HUES64 (cell line): Measurements from ENCODE around the gene PLSCR3.
"Not testable (repeated sequence)": the region's sequence is repeated elsewhere in the genome, so short reads cannot be mapped to it uniquely, and the experiment has no call there.

Source experiments
- H3K27ac ChIP-seq: 2 replicates; pipeline ENCODE4 v1.7.0; 2013; ENCODE audit warnings: low read depth, low read length, inconsistent platforms
- H3K27me3 ChIP-seq: 2 replicates; pipeline ENCODE4 v1.6.1; 2013; ENCODE audit warnings: mild to moderate bottlenecking, low read length; ENCODE audit not compliant: insufficient read depth
- H3K36me3 ChIP-seq: 2 replicates; pipeline ENCODE4 v1.6.1; 2013; ENCODE audit warnings: mild to moderate bottlenecking, low read length; ENCODE audit not compliant: insufficient read depth
- H3K4me1 ChIP-seq: 2 replicates; pipeline ENCODE4 v1.6.1; 2013; ENCODE audit warnings: mild to moderate bottlenecking, low read length, moderate library complexity; ENCODE audit not compliant: insufficient read depth
- H3K4me3 ChIP-seq: 2 replicates; pipeline ENCODE4 v1.5.1; 2013; ENCODE audit warnings: mild to moderate bottlenecking, low read length, moderate library complexity
- H3K9ac ChIP-seq: 2 replicates; pipeline ENCODE4 v1.6.1; 2013; ENCODE audit warnings: mild to moderate bottlenecking, low read depth, low read length
- H3K9me3 ChIP-seq: 2 replicates; pipeline ENCODE4 v1.6.1; 2013; ENCODE audit warnings: low read depth, low read length; ENCODE audit not compliant: insufficient read depth
- WGBS: fragments of 150-250, 120-280 bp; methylation state at CpG from one replicate; pipeline ENCODE4 v1.1.7; 2013; ENCODE audit warnings: missing lambda C conversion rate; 5-methylcytosine and 5-hydroxymethylcytosine counted together

PLSCR3 gene

DNA sequence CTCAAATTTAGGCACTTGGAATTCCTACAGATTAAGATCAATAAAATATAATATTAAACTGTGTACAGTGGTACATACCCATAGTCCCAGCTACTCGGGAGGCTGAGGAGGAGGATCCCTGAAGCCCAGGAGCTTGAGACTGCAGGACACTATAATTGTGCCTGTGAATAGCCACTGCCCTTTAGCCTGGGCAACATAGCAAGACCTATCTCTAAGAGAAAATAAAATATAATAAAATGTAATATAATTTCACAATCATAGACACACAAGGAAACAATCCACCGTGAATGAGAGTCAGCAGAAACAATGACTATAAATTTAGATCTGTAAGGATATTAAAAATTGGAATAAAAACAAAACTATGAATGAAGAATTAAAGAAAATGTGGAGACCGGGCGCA is 23.5 kb downstream of the PLSCR3 start:
- H3K9me3 ChIP-seq, result no peaks in the 10 kb centered on the region

DNA sequence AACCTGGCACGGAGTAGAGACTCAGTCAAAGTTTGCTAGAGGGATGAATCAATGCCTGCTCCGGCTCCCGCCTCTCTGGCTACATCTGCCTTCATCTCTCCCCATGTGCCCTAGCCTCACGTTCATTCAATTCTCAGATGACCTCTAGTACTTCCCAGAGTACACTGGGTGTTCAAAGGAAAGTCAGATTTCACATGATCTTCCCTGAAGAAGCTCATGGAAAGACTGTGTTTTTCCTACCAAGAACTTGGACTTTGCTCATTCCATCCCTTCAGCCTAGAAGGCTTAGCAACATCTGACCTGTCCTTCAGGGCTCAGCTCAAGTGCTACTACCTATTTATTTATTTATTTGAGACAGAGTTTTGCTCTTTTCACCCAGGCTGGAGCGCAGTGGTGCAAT is 24.5 kb downstream of the PLSCR3 start:
- H3K27ac ChIP-seq, result no peak overlapping the region
- H3K4me3 ChIP-seq, result no peak overlapping the region
- WGBS, result 87% methylated on average over 5 of the region's 5 CpGs
- H3K9ac ChIP-seq, result no peak overlapping the region
- H3K4me1 ChIP-seq, result peaks cover 6% of the 10 kb centered on the region; the same call in 1 of the 2 replicates
- H3K27me3 ChIP-seq, result no peaks in the 10 kb centered on the region
- H3K36me3 ChIP-seq, result no peaks in the 10 kb centered on the region
- H3K9me3 ChIP-seq, result no peaks in the 10 kb centered on the region

More for the DNA sequence above, 23.5 kb downstream of the PLSCR3 start:
- 89% methylated on average over 3 of the region's 4 CpGs for WGBS
- Histone ChIP-seq H3K27ac (no peak overlapping the region), H3K36me3 (no peaks in the 10 kb centered on the region), H3K27me3 (no peaks in the 10 kb centered on the region), H3K4me3 (no peak overlapping the region), H3K4me1 (peaks cover 6% of the 10 kb centered on the region; the same call in 1 of the 2 replicates), H3K9ac (no peak overlapping the region)

DNA sequence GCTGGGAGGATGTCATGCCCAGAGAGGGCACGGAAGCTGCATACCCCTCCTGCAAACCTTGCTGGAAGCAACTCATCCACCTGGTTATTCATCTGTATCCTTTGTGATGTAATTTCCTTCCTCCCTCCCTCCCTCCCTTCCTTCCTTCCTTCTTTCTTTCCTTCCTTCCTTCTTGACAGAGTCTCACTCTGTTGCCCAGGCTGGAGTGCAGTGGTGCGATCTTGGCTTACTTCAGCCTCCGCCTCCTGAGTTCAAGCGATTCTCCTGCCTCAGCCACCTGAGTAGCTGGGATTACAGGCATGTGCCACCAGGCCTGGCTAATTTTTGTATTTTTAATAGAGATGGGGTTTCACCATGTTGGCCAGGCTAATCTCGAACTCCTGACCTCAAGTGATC is 25.7 kb downstream of the PLSCR3 start:
- not testable (repeated sequence) for H3K36me3 ChIP-seq, H3K4me1 ChIP-seq, H3K9me3 ChIP-seq, H3K27ac ChIP-seq, H3K4me3 ChIP-seq, H3K27me3 ChIP-seq, H3K9ac ChIP-seq
- WGBS, result 88% methylated on average over 5 of the region's 5 CpGs

DNA sequence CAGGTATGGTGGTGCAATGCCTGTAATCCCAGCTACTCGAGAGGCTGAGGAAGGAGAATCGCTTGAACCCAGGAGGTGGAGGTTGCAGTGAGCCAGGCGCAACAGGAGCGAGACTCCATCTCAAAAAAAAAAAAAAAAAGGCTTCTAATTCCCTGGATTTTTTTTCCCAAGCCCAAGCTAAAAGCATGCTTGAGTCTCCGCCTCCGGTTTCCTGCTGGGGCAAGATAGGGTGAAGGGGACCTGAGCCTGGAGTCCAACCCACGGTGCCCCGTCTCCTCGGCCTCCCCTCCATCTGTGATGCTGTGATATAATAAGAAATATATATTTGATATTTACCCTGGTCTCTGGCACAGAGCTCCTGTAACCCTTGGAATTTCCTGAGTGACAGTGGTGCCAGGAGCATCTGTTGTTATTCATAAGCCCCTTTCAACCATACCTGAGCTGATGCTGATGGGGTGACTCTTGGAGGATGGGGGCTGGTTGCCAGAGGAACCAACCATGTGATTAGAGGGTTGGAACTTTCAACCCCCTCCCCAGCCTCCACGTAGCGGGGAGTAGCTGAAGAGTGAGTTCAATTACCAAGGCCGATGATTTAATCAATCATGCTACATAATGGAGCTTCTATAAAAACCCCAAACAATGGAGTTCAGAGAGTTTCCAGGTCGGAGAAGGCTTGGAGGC is 26.3 kb downstream of the PLSCR3 start:
- 71% methylated on average over 10 of the region's 13 CpGs for WGBS
- Histone ChIP-seq H3K9me3 (no peaks in the 10 kb centered on the region), H3K4me1 (peaks cover 6% of the 10 kb centered on the region; the same call in 1 of the 2 replicates), H3K9ac (no peak overlapping the region), H3K27ac (no peak overlapping the region), H3K36me3 (no peaks in the 10 kb centered on the region), H3K4me3 (no peak overlapping the region), H3K27me3 (no peaks in the 10 kb centered on the region)

DNA sequence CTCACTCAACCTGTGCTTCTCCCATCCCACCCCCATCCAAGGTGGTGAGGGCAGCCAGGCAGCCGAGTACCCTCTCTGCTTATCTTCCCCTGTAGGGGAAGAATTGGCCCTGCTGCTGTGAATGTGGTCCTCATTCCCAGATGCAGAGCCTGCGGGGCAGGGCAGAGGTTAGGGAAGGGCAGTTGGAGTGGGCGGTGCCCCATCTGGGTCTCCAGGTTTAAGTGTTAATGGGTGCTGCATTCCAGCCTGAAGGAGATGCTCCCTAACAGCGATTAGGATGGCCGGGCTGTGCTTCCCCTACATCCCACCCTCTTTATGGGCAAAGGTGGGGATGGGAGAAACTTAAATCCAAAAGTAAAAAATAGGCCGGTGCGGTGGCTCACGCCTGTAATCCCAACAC is 27.2 kb downstream of the PLSCR3 start:
- Histone ChIP-seq H3K9me3 (no peaks in the 10 kb centered on the region), H3K36me3 (no peaks in the 10 kb centered on the region), H3K27ac (no peak overlapping the region), H3K4me1 (peaks cover 6% of the 10 kb centered on the region; the same call in 1 of the 2 replicates), H3K4me3 (no peak overlapping the region), H3K27me3 (no peaks in the 10 kb centered on the region), H3K9ac (no peak overlapping the region)
- 70% methylated on average over 6 of the region's 8 CpGs for WGBS

DNA sequence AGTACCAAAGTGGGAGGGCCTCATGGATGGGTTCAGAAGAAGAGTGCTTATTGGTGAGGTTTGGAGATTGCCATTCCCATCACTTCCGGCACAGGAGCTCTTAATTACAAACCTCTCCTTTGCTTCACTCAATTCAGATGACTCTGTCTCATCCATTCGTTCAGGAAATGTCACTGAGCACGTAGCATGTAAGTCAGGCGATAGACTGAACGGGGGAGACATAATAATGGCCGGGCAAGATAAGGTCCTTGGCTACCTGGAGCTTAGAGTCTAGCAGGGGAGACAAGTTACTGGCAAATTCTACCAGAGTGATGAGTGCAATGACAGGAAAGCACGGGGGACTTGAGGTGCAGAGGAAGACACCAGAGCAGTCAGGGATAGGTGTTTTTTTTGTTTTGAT is 28.4 kb downstream of the PLSCR3 start:
- H3K27me3 ChIP-seq, H3K36me3 ChIP-seq, H3K9ac ChIP-seq, H3K4me1 ChIP-seq, H3K4me3 ChIP-seq, H3K9me3 ChIP-seq, H3K27ac ChIP-seq: not testable (repeated sequence)
- WGBS, result 95% methylated on average over 6 of the region's 7 CpGs

DNA sequence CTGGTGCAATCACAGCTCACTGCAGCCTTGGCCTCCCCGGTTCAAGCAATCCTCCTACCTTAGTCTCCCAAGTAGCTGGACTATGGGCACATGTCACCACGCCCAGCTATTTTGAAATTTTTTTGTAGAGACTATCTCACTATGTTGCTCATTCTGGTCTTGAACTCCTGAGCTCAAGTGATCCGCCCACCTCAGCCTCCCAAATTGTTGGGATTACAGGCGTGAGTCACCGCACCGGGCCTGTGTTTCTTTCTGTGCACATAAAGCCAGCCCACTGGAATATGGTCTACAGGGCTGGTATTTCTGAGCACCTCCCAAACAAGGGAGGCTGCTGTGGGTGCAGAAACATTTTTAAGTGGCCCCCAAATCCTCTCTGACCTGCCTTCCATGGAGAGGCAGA is 31.0 kb downstream of the PLSCR3 start:
- Histone ChIP-seq H3K27ac (no peak overlapping the region), H3K4me3 (no peak overlapping the region), H3K9me3 (no peaks in the 10 kb centered on the region), H3K36me3 (no peaks in the 10 kb centered on the region), H3K4me1 (peaks cover 4% of the 10 kb centered on the region; the same call in 1 of the 2 replicates), H3K27me3 (no peaks in the 10 kb centered on the region), H3K9ac (no peak overlapping the region)
- WGBS, result 92% methylated on average over 6 of the region's 6 CpGs

DNA sequence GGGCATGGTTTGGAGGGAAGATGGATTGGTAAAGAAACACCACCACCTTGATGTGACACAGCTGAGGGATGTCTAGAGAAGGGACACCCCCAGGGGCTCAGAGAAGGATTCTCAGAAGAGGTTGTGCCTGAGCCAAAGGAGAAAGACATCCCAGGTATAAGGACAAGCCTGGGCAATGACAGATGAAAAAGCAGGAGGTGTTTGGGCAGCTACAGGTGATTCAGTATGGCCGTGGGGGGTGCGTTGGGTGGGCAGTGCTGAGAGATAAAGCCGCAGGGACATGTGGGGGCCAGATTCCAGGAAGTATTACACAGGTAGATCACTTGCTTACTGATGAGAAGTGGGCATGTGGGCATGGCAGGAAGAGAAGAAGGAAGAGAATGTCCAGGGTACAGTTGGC is 32.4 kb downstream of the PLSCR3 start:
- 85% methylated on average over 3 of the region's 3 CpGs for WGBS
- Histone ChIP-seq H3K9ac (no peak overlapping the region), H3K36me3 (no peaks in the 10 kb centered on the region), H3K9me3 (no peaks in the 10 kb centered on the region), H3K4me3 (no peak overlapping the region), H3K27me3 (no peaks in the 10 kb centered on the region), H3K4me1 (no peaks in the 10 kb centered on the region; the same call in 1 of the 2 replicates), H3K27ac (no peak overlapping the region)

DNA sequence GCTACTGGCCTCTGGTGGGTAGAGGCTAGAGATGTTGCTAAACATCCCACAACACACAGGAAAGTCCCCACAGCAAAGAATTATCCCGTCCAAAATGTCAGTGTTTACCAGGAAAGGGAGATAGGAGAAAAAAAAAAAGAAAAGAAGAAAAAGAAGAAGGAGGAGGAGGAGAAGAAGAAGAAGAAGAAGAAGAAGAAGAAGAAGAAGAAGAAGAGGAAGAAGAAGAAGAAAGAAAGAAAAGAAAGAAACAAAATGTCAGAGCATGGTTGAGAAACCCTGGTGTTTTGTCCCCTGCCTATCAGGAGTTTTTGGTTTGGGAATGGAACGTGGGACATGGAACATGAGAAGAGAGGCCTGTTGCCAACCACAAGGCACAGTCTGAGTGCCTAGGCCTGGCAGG is 36.9 kb downstream of the PLSCR3 start:
- H3K4me1 ChIP-seq, result peaks cover 3% of the 10 kb centered on the region; the same call in 1 of the 2 replicates
- no peak overlapping the region for H3K4me3 ChIP-seq
- H3K27ac ChIP-seq, result no peak overlapping the region
- no peaks in the 10 kb centered on the region for H3K9me3 ChIP-seq
- H3K9ac ChIP-seq, result no peak overlapping the region
- H3K36me3 ChIP-seq, result no peaks in the 10 kb centered on the region
- H3K27me3 ChIP-seq, result no peaks in the 10 kb centered on the region
- 86% methylated on average over 2 of the region's 2 CpGs for WGBS

DNA sequence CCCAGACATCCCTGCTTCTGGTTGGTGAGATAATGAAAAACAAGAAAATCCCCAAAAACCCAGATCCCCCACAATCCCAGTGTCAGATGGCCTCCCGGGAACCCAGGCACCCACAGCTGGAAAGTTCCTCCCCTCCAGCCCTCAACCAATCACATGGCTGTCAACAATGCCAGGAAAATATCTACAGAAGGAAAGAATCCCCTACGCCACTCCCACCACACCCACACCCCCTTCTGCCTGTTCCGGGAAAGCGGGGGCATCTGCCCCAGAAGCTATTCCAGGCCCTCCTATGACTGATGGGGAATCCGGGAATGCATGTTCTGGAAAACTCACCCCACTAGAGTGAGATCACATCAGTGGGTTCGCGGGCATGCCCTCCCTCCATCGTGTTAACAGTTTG is 37.6 kb downstream of the PLSCR3 start:
- 88% methylated on average over 8 of the region's 8 CpGs for WGBS
- Histone ChIP-seq H3K4me3 (no peak overlapping the region), H3K4me1 (peaks cover 3% of the 10 kb centered on the region; the same call in 1 of the 2 replicates), H3K27ac (no peak overlapping the region), H3K9ac (no peak overlapping the region), H3K36me3 (no peaks in the 10 kb centered on the region), H3K9me3 (no peaks in the 10 kb centered on the region), H3K27me3 (no peaks in the 10 kb centered on the region)

DNA sequence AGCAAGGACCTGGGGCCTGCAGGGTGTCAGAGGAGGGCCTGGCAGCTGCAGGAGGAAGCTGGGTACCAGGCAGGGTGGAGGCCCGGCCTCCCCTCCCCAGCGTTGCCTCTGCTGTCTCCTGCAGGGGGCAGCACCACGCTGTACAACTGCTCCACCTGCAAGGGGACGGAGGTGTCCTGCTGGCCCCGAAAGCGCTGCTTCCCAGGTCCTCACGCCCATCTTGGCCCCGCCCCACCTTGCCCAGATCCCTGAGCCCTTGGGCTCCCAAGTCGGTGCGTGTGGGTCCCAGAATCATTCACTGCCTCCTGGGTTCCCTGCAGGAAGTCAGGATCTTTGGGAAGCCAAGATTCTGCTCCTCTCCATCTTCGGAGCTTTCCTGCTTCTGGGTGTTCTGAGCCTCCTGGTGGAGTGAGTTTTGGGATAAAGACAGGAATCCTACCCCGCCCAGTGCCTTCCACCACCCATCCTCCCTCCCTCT is 38.2 kb downstream of the PLSCR3 start:
- 6% methylated on average over 11 of the region's 12 CpGs for WGBS
- no peaks in the 10 kb centered on the region for H3K9me3 ChIP-seq
- peak overlapping the region; percentile 28; the same call in 1 of the 2 replicates for H3K4me3 ChIP-seq
- H3K4me1 ChIP-seq, result peaks cover 3% of the 10 kb centered on the region; the same call in 1 of the 2 replicates
- no peak overlapping the region for H3K27ac ChIP-seq
- no peak overlapping the region for H3K9ac ChIP-seq
- no peaks in the 10 kb centered on the region for H3K36me3 ChIP-seq
- no peaks in the 10 kb centered on the region for H3K27me3 ChIP-seq
